ENCODE data around the gene FOXD2.

Gene FOXD2

DNA sequence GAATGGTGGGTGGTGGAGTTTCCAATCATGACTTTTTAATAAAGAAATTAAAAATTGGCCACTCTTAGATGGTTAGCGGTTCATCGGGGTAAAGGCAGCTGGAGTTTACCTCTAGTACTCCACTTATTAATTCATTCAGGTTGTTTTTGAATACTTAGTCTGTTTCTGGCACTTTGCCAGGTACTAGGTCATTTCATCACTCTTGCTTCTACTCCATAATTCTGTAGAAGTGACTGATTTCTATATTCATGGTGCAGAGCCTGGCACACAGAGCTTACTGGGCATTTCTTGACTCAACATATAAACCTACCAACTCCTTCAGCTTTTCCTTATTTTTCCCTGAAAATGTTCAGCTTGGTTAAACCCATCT is 31.5 kb downstream of the FOXD2 start:
- no peak for DNase-seq

DNA sequence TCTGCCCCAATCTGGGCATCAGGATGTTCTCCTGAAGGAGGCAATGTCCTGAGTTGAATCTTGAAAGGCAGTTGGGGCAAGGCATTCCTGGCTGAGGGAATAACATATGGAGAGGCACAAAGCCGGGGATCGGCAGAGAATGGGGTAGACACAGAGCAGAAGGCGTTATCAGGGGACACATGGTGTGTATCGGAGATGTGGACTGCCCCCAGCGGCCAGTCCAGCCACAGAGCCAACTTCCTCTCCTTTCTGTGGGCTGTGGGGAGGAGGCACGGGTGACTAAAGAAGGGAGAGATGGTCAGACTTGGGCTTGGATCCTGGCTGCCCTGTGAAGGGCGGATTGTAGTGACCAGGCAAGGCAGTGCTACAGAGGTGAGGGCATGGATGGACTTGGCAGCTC is 32.1 kb downstream of the FOXD2 start:
- no peak for DNase-seq

DNA sequence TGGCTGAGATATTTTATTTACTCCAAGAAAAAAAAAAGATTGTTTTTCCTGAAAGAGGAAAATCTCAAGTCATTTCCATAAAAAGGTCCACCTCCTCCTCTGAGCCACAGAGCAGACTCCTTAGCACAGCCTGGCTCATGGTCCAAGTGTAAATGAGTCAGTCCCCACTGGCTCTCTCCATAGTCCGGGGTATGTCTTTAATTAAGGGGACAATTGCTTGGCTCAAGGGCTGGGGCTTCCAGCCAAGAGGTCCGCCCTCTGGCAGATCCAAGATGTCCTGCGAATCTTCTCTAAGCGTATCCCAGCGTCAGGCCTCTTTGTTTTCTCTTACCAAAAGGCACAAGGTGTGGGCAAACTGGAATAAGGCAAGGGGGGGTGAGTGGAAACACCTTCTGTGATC is 33.3 kb downstream of the FOXD2 start:
- DNase-seq, result no peak

DNA sequence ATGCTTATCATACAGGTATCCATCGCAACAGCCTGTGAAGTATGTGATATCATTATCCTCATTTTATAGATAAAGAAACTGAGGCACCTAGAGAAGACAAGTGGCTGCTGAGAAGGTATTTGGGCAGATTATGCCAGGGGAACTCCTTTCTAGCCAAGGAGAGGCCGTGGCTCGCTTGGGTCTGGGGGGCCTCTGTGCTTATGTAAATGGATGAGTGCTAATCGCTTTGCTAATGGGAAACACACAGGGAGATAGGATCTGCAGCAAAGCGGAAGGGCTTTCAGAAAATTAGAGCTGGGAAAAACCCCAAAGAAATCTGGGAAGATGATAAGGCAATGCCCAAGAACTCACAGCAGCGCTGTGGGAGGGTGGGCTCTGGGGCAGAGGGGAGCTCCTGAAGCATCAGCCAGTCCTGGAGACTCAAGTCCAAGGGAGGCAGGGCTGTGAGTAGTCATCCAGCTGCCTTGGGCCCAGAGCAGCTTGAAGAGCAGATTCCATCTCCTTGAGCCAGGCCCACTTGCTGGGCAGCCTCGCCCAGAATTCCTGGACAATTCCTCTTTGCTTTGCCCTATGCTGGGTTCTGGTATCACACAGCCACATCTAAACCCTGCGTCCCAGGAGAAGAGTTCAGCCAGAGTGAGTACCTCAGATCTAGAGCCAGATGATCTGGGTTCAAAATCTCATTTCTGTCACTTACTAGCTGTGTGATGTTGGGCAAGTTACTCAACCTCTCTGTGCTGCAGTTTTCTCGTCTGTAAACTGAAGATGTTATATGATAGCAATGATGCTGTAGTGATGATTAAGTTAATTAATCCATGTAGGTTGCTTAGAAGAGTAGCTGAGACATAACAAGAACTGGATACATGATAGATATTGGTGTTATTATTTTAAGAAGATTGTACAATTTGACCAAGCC is 36.7 kb downstream of the FOXD2 start:
- no peak for DNase-seq

DNA sequence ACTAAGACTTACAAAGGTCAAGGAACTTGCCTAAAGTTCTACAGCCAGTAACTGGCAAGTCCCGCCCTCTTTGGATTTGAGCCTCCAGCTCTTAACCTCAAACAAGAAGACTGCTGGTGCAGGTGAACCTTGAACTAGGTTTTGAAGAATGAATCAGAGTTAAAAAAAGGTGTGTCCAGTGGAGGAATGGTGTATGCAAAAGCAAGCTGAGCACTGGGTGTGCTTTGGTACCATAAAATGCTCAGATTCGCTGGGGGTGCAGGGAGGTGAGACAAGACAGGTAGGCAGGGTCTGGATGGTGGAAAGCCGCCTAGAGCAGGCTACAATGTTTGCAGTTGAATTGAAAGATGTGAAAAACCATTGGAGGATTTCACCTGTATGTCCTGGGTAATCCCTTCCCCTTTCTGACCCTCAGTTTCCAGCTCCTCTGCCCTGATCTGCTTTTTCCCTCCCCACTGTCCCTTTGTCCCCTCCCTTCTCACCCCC is 39.8 kb downstream of the FOXD2 start:
- no peak for DNase-seq

DNA sequence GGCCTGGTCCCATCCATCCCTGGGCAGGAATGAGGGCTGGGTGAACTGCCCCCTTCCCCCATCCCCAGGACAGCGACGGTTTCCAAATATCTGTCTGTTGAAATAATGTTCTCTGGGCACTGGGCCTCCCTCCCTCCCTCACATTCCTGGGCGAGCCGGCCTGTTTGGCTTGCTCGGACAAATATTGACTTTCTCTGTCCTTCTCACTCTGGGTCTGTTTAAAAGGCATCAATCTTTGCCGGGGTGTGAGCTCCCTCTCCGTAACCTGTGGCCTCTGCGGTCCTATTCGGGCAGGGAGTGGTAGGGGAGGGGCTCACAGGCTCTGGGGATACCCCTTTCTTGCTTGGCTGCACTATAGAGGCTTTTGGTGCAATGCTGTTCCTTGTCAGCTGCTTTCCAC is 40.2 kb downstream of the FOXD2 start:
- no peak for DNase-seq

DNA sequence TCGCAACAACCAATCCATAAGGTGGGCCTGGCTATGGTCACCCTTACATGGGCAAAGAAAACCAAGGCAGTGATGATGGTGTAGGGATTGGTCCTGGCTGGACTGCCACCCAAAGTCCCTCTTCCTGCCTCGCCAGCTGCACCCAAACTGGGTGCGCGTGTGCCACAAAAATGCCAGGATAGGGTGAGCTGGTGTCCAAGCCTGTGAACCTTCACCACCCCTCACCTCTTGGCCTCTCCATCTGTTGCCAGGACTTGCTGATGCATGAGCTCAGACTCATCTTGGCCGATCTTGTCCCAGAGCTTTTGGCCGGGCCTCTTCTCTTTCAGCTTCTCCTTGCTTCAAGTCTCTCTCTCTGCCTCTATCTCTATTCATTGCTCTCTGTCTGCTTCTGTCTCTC is 41.8 kb downstream of the FOXD2 start:
- no peak for DNase-seq

DNA sequence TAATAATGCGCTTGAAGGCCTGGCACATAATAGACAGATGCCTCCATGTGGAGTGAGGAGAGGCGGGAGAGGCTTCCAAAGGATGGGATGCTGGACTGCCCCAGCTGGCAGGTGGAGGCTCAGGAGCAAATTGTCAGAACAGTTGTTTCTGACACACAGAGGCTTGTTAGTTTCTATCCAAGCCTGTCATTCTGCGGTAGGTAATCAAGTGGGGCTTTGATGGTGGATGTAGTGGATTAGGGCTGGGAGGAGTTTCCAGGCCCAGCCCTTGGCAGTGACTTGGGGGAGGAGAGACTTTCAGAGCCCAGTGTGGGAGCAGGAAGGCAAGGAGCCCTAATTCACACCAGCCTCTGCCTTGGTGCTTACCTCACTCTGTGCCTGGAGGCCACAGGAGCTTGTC is 44.1 kb downstream of the FOXD2 start:
- DNase-seq, result no peak

DNA sequence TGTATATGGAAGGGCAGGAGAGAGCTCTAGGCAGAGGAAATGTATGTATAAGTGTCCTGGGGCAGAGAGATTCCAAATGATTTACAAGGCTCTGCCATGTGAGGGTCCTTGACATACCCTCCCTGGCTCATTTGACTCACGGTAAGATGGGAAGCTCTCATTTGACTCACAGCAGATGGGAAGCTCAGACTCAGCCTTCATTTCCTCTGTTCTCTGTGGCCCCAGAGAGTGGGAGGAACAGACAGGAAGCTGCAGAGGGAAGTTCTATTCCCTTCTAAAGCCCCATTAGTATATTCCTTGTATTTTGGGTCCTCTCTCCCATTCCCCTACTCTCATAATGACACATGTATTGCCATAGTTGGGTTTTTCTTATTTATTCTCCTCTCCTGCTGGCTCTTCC is 44.9 kb downstream of the FOXD2 start:
- no peak for DNase-seq

DNA sequence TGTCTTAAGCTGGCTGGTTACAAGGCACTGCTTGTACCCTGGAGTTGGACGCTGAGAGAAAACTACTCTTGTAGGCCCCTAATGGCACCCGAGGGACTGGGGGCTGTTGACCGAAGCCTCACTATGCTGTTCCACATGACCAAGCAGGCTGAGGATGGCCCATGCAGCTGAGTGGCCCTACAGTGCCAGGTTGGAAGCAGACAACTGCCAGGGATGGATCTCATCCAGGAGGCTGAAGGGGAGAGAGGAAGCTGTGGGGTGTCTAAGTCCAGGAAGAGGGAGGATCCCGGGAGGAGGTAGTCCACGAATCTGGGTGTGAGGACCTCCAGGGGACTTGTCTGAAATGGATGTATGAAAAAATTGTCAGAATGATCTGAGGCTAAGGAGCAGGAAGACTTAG is 45.8 kb downstream of the FOXD2 start:
- no peak for DNase-seq

DNA sequence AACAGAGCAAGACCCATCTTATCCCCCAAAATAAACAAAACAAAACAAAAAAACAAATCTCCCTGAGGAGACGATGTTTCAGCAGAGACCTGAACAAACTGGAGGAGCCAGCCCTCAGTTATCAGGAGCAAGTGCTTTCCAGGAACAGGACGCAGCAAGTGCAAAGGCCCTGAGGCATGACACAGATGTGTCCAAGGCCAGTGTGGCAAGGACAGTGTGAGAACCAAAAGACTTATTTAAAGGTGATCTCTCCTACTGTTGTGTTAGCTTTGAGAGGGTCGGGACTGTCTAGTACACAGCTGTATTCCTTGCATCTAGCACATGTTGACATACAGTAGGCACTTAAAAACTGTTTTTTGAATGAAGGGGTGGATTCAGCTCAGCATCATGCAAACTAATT is 48.0 kb downstream of the FOXD2 start:
- DNase-seq, result no peak

DNA sequence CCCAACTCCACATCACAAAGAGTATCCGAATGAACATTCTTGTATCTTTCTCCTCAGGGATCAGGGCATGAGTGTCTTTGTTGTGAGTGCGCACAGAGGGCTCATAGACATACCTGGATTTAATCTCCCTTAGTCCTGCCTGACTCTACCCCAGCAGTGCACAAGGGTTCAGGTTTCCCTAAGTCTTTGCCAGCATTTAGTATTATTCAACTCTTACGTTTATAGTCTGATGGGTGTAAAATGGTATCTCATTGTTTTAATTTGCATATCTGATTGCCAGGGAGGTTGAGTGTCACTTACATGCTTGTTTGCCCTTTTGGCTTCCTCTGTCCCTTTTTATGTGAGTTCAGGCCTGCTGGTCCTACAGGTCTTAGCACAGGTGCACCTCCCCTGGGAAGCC is 49.5 kb downstream of the FOXD2 start:
- no peak for DNase-seq

DNA sequence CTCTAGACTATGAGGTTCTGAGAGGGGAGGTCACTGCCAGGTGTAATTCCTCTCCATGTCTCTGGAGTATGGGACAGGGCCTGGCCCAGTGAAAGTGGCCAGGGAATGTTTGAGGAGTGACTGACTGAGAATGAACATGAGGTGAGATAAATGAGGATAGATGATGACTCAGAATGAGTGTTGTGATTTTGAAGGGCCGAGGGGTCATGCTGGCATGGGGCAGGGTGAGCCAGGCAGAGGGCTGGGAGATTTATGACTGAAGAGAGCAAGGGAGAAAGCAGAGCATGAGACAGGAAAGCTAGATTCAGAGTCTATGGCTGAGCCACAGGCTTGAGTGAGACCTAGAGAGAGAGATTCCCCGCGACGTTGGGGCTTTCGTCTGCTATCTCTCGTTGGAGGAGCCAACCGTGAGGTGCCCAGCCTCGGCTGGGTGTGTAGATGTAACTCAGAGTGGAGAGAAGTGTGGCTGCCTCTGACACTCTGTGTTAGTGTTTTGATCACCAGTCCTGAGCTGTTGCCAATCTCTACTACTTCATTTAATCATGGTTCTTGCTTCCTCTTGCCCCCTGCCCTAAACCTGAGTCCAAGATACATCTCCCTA is 50.1 kb downstream of the FOXD2 start:
- no peak for DNase-seq

All from activated CD8-positive, alpha-beta memory T cell treated with anti-CD3 and anti-CD28 coated beads, Interleukin-2, amount 50 U/mL, for 4 hours (primary cell).